T-helper 9 cell (primary cell): ENCODE measurements around the gene NOLC1.

ENCODE experiments used
- DNase-seq: peaks from one replicate; pipeline ENCODE4 v3.0.0-alpha.2; 2020
- total RNA-seq, 2 donors: gene quantifications; one replicate each; lab custom pipeline; 2026; lab: John Stamatoyannopoulos, UW

Gene NOLC1
- total RNA-seq: 96.5 to 178 reads per million in 2 donors

DNA sequence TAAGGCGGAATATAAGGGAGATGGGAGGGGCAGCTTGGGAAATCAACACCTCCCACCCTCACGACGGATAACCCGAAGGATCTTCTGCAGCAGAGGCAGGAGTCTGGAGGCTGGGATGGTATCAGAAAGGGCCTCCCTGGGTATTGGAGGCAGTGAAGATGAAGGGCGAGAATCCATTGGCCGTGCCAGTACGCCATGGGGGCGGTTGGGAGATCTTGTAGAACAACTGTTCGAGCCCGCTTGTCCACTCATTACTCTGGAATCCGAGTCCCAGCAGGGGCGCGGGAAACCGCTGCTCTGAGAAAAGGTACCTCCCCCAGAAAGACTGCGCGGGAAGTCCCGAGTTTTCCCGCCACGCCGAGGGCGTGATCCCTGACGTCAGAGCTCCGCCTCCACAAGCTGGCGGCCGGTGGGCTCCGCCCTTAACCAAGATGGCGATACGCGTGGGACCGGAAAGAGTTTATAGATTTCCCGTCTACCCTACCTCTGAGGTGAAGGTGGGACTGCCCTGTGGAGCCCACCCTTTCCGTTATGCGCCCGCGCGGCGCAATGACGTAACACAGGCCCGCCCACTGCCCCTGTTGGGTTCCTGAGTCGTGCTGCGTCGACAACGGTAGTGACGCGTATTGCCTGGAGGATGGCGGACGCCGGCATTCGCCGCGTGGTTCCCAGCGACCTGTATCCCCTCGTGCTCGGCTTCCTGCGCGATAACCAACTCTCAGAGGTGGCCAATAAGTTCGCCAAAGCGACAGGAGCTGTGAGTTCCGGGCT is at the start of gene NOLC1:
Gene NOLC1, plus strand, starts transcription at position 616 of the 771 bp plus-strand sequence. Its CDS starts 22 bp downstream, at position 638.
- peak; percentile 99 for DNase-seq

DNA sequence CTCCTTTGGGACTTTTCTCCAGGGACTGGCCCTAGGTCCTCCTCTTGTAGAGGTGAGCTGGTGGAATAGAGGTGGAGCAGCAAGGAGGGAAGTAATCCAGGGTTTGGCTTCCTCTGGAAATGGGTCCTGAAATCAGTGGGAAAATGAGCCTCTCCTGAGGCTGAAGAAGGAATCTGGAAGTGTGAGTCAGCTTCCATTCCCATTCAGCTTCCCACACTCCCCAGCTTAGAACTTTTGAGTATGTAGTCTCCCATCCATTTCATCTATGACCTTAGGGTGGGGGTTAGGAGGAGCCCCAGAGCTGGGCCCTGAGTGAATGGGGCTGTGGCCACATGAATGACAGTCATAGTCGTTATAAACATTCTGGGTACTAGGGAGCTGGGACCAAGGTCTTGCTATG is 49.8 kb upstream of the NOLC1 start:
- DNase-seq: no peak

DNA sequence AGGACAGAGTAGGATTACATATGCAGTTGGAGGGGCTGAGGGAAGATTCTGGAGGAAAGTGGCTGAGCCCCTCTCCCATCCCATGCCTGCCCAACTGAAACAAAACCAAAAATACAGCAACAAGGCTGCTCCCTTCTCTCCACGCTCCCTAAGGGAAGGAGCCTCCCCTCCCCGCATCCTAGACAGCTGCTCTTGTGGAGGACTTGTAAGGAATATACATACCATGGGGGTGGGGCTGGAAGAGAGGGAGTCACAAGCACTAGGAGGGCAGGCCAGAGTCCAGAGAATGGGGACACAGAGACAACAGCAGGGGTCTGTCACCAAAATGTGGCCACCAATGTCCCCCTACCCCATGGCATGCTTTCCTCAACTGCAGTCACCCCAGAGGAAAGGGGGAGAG is 45.2 kb upstream of the NOLC1 start:
- DNase-seq: no peak

DNA sequence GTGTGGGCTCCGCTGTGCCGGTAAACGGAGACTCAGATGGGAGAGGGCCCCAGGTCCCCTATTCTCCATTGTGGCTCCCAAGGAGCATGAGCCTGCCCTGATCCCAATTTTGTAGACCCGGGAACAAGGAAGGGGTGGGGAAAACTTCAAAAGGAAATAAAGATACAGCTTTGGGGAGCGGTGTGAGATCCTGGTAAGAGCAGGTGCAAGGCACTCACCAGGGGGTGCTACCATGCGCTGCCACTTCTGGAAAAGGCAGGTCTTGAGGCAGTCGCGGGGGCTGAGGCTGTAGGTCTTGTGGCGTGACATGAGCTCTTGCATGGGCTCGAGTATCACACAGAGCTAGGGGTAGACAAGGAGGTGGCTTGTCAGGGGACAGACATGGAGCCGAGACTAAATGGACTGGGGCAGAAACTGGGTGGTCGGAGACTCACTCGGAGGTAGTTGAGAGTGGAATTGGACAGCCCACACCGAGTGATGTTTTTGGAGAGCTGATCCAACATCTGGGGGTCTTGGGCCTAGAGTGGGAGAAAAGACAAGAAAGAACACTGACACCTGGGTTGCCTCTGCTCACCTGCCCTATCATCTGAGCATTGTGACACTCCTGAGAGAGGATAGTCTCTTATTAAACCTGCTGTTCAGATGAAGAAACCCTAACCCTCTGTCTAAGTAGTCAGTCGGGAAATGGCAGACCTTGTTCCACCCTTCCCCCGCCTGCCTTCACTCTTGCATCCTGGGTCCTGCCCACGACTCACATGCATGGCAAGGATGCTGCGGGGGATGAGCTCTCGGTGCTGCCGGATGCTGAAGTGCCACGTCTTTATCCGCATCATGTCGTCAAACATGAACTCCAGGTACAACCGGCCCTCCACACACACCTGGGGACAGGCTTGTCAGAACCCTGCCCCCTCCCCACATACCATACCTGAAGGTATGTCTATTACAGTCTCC is 42.7 kb upstream of the NOLC1 start:
- no peak for DNase-seq

DNA sequence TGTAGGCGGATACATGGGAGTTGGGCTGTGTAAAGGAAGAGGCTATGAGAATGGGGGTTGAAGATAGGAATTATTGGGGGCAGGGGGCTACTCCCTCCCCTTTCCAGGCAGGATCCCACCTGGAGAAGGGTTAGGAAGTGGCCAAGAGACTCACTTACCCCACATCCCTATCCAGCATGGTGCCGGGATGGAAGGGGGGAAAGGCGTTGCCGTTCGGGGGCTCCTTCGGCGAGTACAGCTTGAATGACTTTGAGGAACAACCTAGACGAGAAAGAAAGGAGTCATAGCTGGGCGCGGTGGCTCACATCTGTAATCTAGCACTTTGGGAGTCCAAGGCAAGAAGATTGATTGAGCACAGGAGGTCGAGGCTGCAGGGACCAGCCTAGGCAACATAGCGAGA is 40.9 kb upstream of the NOLC1 start:
- DNase-seq: no peak

DNA sequence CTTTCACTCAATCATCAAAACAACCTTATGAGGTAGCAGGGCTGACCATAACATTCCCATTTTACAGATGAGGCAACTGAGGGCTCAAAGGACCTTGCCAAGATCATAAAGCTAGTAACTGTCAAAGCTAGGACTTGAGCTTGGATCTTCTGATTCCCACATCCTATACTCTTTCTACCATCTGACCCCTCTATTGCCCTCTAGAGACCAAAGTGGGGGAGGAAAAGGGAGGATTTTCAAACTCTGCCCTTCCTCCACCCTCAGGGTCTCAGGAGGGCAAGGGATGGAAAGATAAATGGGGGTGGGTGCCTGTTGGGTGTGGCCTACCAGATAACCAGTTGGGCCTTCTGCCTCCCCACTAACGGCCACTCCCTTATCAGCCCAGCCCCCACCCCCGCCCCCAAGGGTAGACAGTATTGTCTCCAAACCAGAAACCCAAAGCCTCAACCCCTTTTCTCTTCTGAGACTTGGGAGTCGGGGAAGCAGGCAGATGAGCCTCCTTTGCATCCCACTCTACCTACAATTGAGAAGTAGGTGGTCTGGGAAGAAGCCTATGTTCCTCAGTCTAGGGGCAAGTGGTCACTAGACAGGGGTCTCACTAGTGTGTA is 39.9 kb upstream of the NOLC1 start:
- no peak for DNase-seq

DNA sequence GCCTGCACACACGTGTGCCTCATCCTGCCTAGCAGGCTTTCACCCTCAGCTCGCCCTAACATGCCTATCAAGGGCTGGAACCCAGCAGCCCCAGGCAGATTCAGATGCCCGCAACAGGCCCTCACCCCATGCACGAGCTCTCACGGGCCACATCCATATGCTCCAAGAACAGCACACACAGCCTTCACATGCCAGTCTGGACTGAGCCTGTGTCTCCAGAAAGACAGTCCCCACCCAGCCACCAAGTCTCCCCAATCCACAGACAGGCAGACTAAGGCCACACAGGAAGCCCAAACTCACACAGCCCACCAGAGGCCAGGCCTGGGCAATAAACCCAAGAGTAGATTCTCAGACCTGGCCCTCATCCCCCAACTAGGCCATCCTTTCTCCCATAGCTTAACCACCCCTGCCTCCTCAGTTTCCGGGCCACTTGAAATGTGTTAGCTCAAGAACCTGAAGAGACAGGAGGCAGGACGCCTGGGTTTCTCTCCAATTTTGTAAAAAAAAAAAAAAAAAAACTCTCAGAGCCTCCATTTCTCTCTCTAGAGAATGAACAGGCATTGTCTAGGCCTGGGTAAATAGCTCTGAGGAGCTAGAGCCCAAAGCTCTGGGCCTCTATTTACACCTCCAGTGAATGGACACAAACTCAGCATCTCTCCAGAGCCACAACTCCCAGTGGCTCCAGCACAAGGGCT is 38.8 kb upstream of the NOLC1 start:
- DNase-seq: no peak

DNA sequence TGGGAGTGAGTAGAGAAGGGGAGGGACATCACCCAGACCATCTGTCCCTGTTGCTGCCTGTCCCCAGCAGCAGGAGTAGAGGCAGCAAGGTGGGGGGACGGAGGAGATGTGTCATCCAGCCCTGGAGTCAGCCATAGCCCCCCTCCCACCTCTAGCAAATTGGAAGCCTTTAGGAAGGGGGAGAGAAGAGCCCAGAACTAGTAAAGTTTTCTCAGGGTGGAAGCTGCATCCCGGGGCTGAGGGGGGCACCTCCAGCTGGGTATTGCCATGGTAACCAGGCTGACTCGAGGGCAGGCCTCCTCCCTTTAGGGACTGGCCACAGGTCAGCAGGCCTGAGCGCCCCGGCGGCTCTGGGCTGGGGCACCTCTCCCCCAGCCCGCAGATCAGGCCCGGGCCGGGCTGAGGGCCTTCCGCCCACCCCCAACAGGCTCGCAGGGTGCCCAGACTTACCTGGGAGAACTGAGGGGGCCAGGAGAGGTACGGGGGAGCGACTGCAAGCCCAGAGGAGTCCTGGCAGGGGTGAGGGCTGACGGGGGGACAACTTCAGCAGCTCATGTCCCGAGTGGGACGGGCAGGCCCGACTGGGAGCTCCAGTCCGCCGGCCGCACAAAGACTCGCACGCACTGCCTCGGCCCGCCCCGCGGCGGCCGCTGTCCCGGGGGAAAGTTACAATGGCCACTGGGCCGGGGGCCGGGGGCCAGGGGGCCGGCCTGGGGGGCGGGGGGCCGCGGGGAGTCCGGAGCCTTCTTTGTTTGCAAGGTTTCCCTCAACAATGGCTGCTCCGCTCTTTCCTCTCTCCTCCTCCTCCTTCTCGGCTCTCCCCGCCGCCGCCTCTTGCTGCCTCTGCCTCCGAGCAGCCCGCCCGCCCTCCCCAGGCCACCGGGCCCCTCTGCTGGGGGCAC is 38.0 kb upstream of the NOLC1 start:
- DNase-seq: no peak

DNA sequence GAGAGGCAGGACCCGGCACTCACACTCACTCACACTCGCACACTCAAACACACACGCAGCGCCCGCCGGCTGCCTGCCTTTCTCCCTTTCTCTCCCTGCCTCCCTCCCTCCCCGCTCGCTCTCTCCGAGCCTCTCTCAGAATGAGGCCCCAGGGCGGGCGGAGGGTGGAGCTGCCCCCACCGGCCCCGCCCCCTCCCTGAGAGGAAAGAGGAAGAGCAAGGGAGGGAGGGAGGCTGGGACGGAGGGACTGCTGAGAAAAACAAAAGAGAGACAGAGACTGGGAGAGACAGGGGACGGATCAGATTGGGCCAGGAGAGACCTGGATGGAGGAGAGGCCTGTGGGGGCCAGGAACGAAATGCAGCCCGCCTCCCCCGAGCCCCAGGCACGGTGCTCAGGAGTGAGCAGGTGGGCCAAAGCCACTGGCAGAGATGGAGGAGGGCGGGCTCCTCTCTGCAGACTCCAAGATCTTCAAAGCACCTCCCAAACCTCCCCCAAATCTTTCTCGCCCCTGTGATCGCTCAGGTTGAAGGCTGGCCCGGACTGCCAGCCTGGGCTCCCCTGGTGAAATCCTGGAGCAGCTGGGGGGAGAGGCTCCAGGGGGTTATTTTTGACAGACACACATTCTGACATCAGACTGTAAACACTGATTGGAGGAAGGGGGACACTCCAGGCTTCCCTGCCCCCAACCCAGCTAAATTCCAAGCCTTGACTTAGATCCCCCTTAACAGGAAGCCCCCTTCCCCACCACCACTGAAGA is 37.1 kb upstream of the NOLC1 start:
- peak; percentile 81 for DNase-seq

DNA sequence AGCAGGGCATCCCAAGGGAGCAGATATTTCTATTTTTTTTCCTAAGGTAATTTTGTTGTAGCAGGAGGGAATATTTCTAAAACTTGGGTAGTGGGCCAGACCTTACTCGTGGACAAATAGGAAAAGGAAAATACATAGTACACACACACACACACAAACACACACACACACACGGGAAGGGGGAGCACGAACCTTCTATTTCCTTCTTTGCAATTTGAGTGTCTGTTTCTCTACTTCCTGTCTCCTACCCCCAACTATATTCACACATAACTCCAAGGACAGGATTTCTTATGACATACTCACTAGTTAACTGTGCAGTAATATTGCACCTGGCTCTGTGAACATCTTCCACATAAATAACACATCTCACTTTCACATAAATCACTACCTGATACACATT is 36.4 kb upstream of the NOLC1 start:
- no peak for DNase-seq

DNA sequence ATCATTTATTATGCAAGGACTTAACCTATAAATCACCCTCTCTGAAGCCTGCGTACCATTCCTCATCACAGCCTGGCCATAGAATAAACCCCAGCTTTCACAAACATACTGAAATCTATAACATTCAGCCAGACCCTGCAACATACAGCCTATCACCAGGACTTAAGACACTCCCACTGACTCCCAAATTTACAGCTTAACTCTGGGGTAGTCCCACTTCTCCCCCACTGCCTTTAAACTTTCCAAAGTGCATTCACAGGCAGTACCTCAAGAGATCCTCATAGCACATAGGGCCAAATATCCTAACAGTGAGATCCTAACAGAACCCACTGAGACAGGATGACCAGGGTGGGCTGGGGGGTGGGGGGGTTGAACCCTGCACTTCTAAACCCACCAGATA is 35.5 kb upstream of the NOLC1 start:
- DNase-seq: no peak

DNA sequence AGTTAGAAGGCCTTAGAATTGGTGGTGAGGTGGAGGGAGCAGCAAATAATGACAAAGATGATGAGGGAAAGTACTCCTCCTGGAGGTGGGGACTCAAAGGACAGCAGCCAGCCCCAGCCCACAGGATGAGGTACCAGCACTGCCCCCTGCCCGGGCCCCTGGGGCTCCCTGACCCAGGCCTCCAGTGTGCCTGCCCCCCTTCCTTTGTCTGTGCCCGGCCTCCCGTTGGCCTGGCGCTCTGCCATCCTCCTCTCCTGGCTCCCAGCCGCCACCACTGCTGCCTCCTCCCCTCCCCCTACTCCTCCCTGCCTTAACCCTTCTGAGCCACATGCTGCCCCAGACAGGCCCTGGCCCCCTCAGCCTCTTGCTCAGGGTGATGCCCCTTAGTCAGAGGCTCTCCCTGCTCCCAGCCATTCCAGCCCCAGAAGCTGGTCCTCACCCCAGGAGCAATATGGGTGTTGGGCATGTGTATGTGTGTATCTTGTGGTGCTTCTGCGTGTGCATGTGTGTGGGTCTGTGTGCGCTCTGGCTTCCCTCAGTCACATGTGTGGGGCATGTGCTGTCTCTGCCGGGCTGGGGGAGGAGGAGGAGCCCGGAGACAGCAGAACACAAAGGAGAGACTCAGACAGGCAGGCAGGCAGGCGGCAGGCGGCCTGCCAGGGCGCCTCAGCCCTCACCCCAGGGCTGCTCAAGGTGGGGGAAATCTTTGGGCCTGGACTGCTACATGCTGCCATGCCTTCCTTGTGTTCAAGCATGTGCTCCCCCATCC is 34.6 kb upstream of the NOLC1 start:
- peak; percentile 56 for DNase-seq

DNA sequence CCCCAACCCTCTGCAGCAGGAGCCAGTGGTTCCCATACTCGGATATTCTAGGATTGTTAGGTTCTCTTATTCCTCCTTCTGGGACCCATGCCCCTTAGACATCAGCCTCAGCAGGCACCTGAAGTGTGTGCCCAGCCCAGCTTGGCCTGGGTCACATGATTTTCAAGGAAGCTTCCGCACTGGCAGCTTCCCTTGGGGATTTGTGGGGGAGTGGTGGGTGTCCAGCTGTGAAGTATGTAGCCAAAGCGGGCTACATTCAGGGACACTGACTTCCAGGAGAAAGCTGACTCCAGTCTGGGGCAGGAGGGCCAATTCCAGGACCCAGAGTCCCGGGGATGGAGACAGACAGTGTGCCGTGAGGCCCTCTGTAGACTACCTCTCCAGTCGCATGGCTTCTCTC is 33.3 kb upstream of the NOLC1 start:
- no peak for DNase-seq

DNA sequence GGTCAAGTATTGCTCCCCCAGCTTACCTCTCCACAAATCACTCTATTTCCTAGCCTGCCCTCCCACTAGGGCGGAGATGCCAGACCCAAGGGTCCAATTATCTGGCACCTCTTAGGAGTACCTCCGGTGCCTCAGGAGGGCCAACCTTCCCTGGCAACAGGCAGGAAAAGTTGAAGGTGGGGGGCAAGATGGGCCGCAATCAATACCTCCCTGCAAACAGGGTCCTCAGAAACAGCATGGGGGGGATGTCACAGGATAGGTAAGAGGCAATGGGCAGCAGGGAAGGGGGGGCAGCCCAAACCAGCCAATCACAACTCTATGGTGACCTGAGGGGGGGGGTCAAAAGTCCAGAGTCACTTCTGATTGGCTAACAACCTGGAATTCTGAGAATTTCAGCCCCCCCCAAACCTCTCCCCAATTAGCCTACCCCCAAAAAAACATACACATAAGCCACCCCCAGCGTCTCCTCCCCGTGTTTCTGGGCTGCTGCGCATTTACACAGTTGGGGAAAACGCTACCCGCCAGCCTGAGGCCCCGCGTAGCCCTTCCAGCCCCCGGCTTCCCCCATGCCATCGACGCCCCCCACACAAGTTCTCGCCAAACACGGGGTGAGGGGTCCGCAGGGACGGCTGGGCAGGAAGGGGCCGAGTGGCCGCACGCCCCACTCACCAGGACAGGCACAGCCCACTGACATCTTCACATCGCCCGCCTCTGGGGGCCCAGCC is 32.6 kb upstream of the NOLC1 start:
- DNase-seq: peak; percentile 23

DNA sequence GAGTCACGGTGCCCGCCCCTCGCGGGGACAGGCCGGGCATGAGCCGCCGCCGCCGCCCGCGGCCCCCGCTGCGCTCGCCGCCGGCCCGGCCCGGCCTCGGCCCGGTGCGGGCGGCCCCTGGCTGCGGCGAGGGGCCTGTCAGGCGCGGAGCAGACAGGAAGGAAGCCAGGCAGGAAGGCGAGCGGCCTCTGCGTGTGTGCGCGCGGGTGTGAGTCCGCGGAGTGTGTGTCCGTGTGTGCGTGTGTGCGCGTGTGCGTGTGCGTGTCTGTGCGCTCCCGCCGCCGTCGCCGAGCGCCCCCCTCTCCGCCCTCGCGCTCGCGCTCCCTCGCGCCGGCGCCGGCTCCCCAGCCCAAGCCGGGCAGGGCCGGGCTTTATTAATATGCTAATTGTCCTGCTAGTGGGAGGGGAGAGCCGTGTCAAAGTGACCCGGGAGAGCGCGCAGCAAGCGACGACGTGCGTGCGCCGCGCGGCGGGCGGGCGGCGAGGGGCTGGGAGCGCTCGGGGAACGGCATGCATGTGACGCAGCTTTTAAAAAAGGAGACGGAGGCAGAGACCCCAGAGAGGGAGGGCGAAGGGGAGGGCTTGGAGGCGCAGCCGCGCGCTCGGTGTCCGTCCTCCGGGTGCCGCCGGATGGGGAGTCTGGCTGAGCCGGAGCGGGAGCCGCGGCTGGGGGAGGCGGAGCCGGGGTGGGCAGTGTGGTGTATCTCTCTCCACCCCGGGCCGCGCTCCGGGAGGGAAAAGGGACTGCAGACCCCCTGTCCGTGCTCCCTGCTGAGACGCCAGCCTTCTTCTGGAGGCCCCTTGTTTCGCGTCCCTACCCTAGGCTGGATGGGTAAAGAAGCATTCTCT is 31.8 kb upstream of the NOLC1 start, which contains the start of gene LDB1:
Gene LDB1, minus strand, starts transcription at position 227 of the 849 bp plus-strand sequence. CDS start 258 bp downstream, outside the sequence.
- DNase-seq: peak; percentile 55

DNA sequence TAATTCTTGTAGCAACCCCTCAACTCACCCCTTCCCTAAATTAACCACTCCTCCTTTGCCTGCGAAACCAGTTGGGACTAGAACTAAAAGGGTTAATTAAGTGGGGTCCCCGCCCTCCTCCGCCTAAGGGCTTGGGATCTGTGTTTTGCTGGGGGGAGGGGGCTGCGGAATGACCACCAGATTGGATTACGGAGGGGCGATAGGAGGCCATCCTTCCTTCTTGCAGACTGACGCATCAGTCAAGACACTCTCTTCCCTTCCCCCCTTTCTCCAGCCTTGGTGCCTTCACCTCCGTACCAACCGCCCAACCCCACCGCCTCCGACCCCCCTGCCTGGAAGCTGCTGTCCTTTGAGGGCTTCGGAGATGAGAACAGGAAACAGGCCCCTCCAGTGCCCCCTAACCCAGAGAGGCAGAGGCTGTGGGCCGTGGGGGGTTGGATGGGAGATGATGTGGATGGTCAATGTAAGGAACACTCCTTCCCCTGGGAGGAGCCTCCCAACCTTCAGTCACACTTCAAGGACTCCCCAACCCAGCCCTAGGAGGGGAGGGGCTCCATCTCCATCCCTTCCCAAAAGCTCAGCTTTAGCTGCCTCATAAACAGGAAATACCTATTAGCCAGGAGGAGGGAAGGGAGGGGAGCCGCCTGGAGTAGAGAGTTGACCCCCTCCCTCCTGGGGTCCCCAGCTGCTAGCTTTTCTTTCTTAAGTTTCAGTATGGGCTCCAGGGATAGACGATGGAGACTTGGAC is 31.0 kb upstream of the NOLC1 start:
- no peak for DNase-seq

DNA sequence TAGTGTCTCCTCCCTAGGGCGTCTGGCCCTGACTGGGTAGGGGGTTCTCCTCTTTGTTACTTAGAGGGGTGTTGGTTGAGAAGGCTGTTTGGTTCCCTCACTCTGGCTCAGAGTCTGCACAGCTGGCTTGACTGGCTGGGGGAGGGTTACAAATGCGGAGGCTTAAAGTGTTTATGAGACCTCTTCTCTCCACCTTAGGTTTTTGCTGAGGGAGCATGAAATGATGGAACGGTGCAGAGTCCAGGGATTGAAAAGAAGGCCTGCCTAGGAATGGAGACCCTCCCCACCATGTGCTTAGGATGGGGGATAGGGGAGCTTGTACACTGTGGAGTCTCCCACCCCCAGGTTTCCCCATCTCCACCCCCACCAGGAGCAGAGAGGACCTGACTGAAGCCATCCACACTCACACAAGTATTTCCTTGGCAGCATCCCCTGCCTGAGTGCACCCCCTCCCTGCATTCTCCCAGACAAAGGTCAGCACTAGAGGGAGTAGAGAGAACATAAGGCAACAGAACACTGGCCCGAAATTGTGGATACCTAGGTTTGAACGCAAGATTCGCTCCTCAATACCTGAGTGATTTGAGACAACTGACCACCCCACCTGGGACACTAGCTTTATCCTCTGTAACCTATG is 30.3 kb upstream of the NOLC1 start:
- no peak for DNase-seq
